ENCODE results near the gene GLYR1.
"Not testable (repeated sequence)": the region's sequence is repeated elsewhere in the genome, so short reads cannot be mapped to it uniquely, and the experiment has no call there.

The GLYR1 gene

GRCh38 chr16:4846901-4847773 is at the start of gene GLYR1, which contains the start of gene UBN1:
Gene GLYR1 (minus strand): TSS chr16:4847288. CDS start chr16:4847265, 23 bp downstream.
Gene UBN1 (plus strand): TSS chr16:4847481. CDS start chr16:4852918, 5,437 bp downstream.
- DNase-seq = peak; percentile 97 to 99 (median 98)

DNA sequence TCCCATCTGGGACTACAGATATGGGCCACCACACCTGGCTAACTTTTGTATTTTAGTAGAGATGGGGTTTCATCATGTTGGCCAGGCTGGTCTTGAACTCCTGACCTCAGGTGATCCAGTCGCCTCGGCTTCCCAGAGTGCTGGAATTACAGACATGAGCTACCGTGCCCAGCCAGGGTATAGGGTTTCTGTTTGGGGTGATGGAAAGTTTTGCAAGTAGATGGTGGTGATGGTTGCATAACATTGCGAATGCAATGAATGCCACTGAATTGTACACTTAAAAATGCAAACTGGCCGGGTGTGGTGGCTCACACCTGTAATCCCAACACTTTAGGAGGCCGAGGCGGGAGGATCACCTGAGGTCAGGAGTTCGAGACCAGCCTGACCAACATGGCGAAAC is 49.7 kb upstream of the GLYR1 start:
- DNase-seq = not testable (repeated sequence)

DNA sequence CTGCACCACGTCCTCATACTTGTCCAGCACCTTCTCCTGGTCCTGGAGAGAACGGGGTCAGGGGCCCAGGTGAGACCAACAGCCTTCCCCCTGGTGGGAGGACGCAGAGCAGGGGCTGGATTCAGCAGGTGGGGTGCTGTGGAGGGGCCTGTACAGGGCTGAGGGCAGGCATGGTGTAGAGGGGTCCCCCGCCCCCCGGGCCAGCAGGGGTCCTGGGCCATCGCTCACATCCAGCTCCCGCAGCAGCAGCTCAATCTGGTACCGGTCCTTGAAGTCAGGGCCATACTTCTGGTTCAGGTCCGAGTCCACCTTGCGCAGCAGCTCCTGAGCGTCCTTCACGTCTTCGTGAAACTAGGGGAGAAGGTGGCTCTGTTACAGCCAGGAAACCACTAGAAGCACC is 48.3 kb upstream of the GLYR1 start:
- no peak for DNase-seq

DNA sequence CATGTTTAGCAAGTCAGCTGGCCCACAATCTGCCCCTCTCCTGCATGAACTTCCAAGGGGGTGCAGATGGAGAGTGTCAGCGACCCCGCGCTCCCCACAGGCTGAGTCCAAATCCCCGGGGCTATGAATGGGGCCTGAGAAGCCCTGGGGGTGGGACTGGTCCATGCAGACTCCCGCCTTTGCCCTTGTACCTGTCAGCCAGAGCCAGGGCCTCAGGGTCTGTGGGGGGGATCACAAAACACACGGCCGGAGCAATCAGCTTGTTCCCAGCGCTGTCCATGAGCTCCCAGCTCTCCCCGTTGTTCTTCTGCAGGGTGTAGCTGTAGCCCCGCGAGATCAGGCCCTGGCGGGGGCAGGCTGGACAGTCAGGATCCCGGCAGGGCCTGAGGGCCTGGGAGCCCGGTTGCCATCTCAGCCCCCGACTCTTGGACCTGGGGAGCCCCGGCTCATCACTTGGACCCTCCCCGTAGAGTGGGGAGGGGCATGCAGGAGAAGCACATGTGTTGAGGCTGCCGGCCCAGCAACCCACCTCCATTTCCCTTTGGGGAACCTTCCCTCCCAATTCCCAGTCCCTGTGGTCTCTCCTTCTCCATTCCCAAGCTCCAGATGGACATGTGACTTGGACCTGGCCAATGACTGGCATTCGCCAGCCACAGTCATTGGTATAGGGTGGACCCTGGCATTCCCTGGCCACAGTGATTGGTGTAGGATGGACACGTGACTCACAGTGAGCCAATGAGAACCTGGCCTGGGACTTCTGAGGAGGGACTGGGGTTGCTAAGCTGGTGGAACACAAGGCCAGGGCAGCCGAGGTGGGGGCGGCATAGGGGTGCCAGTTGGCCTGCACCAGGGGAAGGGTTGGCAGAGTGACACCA is 47.4 kb upstream of the GLYR1 start:
- no peak for DNase-seq

- no peak for DNase-seq
Observed at GRCh38 chr16:4893103-4893862, 46.2 kb upstream of the GLYR1 start.

- no peak for DNase-seq
Observed at GRCh38 chr16:4892361-4893102, 45.4 kb upstream of the GLYR1 start.

DNA sequence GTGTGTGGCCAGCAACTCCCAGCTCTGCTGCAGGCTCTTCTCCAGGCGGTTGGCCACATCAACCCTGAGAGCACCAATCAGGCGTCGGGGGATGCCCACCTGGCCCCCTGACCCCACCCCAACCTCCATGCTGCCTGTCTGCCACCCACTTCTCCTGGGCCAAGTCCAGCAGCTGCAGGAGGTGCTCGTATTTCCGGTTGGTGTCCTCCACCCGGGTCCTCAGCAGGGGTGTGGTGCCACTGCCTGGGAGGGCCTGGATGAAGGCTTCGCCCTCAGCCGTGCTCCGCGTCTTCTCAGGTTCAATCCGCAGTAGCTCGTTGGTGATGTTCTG is 44.8 kb upstream of the GLYR1 start:
- DNase-seq = no peak

DNA sequence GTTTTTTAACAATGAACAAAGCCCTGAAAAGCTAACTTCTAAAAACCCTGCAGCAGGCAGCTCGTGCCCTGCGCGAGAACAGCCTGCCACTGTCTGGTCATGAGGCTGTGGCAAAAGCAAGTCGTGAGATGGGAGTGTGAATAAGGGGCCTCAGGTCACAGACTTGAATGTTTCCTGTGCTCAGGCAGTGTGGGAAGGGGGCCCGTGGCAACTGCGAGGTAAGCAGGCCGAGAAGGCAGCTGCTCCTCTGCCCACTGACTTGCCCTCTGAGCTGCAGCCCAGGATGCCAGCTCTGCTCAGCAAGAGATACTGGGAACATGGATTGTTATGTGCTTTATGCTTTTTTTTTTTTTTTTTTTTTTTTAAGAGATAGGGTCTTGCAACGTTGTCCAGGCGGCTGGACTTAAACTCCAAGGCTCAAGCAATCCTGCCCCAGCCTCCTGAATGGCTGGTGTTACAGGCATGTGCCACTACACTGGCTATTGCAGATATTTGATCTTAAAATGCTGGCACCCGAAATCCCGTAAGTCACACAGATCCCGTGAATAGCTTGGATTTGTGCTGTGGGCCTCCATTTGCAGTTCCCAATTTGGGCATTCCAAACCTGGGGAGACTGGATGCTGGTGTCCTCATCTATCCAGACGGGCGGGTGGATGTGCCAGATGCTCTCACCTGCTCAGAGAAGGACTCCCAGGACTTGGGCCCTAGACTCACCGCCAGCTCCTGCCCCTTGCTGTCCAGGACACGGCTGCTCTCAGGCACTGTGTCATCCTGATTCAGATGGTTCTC is 44.2 kb upstream of the GLYR1 start:
- no peak for DNase-seq

- DNase-seq = no peak
Observed at GRCh38 chr16:4890686-4891085, 43.6 kb upstream of the GLYR1 start.

DNA sequence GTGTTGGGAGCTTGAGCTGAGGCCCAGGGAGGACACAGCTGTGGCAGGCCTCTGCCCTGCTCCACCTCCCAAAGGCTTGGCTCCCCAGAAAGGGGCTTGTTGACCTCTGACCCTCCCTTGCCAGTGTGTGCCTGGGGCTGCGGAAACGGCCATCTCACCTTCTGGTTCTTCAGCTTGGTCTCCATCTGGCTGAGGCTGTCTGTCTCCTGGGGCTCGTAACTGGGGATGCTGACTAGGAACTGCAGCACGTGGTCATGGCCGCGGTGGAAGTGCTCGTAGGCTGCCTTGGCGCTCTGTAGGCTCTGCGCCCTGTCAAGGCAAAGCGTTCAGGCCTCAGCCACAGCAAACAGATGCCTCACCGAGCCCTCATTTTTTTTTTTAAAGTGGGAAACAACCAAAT is 42.9 kb upstream of the GLYR1 start:
- DNase-seq = no peak

DNA sequence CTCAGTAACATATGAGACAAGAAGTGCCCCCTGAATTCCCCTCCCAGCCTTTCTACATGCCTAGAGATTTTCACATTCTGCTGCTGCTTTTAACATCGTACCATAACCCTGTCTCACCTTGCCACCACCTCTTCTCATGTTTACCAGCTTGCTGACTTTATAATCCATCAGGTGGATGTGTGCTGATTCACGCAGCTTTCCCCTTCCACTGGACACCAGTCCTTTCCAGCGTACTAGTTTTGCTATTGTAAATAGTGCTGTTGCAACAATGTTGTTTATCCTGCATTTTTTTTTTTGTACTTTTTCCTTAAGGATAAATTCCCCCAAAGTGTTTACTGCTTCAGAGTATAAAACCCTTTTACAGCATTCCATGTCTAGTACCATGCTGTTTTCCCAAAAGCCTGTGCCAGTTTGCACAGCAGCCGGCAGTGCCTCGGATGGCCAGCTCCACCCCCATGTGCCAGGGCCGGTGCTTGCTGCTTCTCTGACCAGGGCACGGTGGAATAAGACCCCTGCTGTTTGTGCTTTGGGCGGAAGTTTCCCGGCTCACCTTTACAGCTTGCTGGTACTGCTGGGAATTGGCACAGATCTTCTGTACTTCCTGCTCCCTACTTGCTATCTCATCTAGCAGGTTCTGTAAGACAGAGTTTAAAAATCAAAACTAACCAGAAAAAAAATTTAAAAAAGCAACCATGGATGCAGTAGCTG is 41.5 kb upstream of the GLYR1 start:
- DNase-seq = no peak

- no peak for DNase-seq
Observed at GRCh38 chr16:4886151-4886550, 39.1 kb upstream of the GLYR1 start.

DNA sequence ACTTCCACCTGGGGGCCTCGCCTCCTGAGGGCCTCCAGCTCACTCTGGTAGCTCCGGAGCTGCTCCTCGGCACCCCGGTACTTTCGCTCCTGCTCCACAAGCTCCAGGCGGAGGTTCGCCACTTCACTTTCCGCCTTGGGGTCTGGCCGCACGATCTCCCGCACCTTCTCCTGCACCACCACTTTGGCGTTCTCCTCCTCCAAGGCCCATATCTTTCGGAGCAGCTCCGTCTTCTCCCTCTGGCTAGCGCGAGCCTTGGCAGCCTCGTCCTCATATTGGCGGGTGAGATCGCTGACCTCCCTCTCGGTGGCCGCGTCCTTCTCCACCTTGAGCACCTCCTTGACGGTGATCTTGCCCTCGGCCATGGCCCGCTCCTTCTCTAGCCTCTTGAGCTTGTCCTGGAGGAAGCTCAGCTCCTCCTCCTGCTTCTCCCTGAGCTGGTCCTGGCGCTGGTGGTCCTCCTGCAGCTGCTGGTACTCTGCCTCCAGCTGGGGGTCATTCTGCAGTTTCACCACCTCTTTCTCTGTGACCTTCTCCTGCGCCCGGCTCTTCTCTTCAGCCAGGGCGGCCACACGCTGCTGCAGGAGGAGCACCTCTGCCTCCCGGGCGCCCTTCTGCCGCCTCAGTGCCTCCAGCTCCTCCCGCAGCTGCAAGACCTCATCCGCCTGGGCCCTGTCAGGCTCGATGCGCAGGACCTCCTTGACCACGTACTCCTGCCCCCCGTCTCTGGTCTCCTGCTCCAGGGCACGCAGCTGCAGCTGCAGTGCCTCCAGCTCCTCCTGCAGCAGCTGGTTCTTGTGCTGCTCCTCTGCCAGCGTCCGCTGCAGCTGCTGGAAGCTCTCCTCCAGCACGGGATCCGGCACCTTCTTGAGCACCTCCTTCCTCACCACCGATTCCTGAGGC is 38.1 kb upstream of the GLYR1 start:
- DNase-seq = no peak

GRCh38 chr16:4884209-4884608 is 37.1 kb upstream of the GLYR1 start:
- DNase-seq = no peak

DNA sequence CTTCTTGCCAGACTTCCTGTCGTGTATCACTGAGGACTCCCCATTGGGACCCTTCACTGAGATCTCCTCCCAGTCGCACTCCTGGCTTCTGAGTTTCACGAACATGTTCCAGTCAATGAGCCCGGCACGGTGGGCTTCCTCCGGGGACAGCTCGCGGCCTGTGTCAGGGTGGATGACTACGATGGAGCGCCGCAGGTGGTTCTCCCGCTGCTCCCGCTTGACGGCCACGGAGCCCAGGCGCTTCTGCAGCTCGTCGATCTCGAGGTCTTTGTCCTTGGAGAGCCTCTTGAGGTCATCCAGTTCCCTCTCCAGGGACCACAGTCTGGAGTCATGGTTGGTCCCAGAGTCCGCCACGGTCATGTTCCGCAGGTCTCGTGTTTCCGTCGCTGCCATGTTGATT is 36.4 kb upstream of the GLYR1 start:
- no peak for DNase-seq

GRCh38 chr16:4882633-4883285 is 35.7 kb upstream of the GLYR1 start:
- no peak for DNase-seq

DNA sequence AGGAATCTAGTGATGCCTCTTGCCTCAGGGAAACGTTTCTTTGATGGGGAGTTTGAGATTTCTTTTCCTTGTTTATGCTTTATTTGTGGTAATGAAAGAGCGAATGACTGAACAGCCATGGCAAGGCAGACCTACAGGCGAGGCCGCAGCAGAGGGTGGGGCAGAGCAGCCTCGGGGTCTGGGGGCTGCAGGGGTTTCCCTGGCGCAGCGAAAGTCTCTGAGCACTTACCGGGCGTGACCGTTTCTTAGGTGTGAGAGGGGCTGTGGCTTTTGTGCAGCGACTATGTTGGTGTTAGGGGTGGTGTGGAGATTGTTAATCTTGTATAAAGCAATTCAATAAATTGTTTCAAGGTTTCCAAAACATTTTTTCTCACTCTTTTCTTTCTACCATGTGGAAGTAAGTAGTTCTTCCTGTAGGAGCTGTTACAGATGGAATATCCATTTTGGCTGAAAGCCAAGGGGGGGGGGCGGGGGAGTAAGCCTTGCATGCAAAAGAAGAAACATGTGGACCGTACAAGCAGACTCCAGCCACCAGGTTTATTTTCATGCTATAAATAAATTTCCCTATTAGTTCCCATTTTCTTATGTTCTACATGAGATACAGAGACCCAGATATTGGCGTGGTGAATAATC is 35.0 kb upstream of the GLYR1 start:
- no peak for DNase-seq

GRCh38 chr16:4880006-4880580 is 33.0 kb upstream of the GLYR1 start:
- no peak for DNase-seq
